Fibroblast of lung (primary cell): ENCODE results near the gene PLXNB1. TPM values are rescaled to one million over a fixed set of nuclear protein-coding genes. Genes with fewer than 3 reads are reported as not detected.

ENCODE experiments used
- DNase-seq, 2 donors: peaks; one replicate each; pipeline versions ENCODE4 v3.0.0 to v3.0.0-alpha.2; 2010; ENCODE audit warnings: low read depth in 2 of 2
- H2AFZ ChIP-seq: 2 replicates; pipeline ENCODE4 v1.5.1; 2012; ENCODE audit warnings: low read length, control low read depth, inconsistent platforms
- H3K27ac ChIP-seq: 2 replicates; pipeline ENCODE4 v1.5.1; 2011; ENCODE audit warnings: low read length, control low read depth; ENCODE audit not compliant: insufficient read depth
- H3K27me3 ChIP-seq: 2 replicates; pipeline ENCODE4 v1.5.1; 2011; ENCODE audit warnings: mild to moderate bottlenecking, low read length; ENCODE audit not compliant: control insufficient read depth, insufficient read depth
- H3K36me3 ChIP-seq: 2 replicates; pipeline ENCODE4 v1.5.1; 2011; ENCODE audit warnings: low read length; ENCODE audit not compliant: control insufficient read depth, insufficient read depth
- H3K4me1 ChIP-seq: 2 replicates; pipeline ENCODE4 v1.5.1; 2011; ENCODE audit warnings: low read length; ENCODE audit not compliant: control insufficient read depth, insufficient read depth; ENCODE audit errors: extremely low read depth
- H3K4me2 ChIP-seq: 2 replicates; pipeline ENCODE4 v1.5.1; 2011; ENCODE audit warnings: low read length, control low read depth; ENCODE audit not compliant: insufficient read depth; ENCODE audit errors: extremely low read depth
- H3K4me3 ChIP-seq, 4 experiments: fragments of 200-600 bp in 1 of 4; sonication (generic) in 1 of 4; replicated peaks in 1 of 4; 2 replicates each; pipeline ENCODE4 v1.5.1; 2011 to 2016; ENCODE audit warnings: low read length in 4 of 4, low read depth in 3 of 4, mild to moderate bottlenecking in 3 of 4, control low read depth in 2 of 4, inconsistent platforms in 1 of 4, mixed read lengths in 1 of 4; ENCODE audit not compliant: insufficient read depth in 1 of 4; ENCODE audit errors: control extremely low read depth in 1 of 4
- H3K79me2 ChIP-seq: 2 replicates; pipeline ENCODE4 v1.5.1; 2012; ENCODE audit warnings: mild to moderate bottlenecking, low read length, inconsistent platforms; ENCODE audit not compliant: control insufficient read depth, insufficient read depth
- H3K9ac ChIP-seq: 2 replicates; pipeline ENCODE4 v1.5.1; 2011; ENCODE audit warnings: mild to moderate bottlenecking, low read length, control low read depth; ENCODE audit not compliant: insufficient read depth
- H3K9me3 ChIP-seq: 2 replicates; pipeline ENCODE4 v1.5.1; 2012; ENCODE audit warnings: low read depth, low read length; ENCODE audit not compliant: control insufficient read depth, insufficient read depth
- H4K20me1 ChIP-seq: 2 replicates; pipeline ENCODE4 v1.5.1; 2011; ENCODE audit warnings: low read length; ENCODE audit not compliant: control insufficient read depth, insufficient read depth; ENCODE audit errors: extremely low read depth
- CTCF ChIP-seq, 2 donors: IDR thresholded peaks in 1 of 2; conservative IDR thresholded peaks in 1 of 2; 1 replicate in 1 of 2; 2 replicates in 1 of 2; pipeline ENCODE4 v1.5.1; 2011 to 2012; ENCODE audit warnings: low read length in 2 of 2, control low read depth in 1 of 2, inconsistent platforms in 1 of 2, low read depth in 1 of 2, mild to moderate bottlenecking in 1 of 2
- EZH2 ChIP-seq: IDR thresholded peaks from 2 replicates; pipeline ENCODE4 v1.5.1; 2012; ENCODE audit warnings: low read length, control low read depth, mild to moderate bottlenecking; ENCODE audit errors: missing control alignments
- polyA plus RNA-seq, 2 donors: library from polyadenylated mRNA; depleted of rRNA in 1 of 2; stranded (reverse) in 1 of 2; unstranded in 1 of 2; fragments of >200 nt; gene quantifications; 2 replicates each; pipeline ENCODE4 v1.2.1, GENCODE V29; 2011 to 2012; ENCODE audit warnings: missing spikeins in 1 of 2
- total RNA-seq: library from RNA; depleted of rRNA; stranded (reverse); fragments of >200 nt; gene quantifications from 2 replicates; pipeline ENCODE4 v1.2.1, GENCODE V29; 2014

The PLXNB1 gene
- total and polyA plus RNA-seq, 2 donors (not counting 1 experiment from before 2014, with no cell fraction given), result 12.8 to 44.6 TPM

- no peak overlapping the region for H3K4me2 ChIP-seq
- H3K9me3 ChIP-seq, result no peaks in the 10 kb centered on the region
- DNase-seq, result no peak
- H2AFZ ChIP-seq, result no peak overlapping the region
- no peaks in the 10 kb centered on the region for H3K27me3 ChIP-seq
- no peak overlapping the region for H3K9ac ChIP-seq
- no peaks in the 10 kb centered on the region for H3K4me1 ChIP-seq
- TF ChIP-seq CTCF (conservative IDR thresholded peaks at IDR 0.05 in 1 of 2, IDR thresholded peaks at IDR 0.05 in 1 of 2; ENCODE audit: low read depth in 1 of 2, low read length in 2 of 2) (no peak), EZH2 (no peak)
- H3K79me2 ChIP-seq, result no peaks in the 10 kb centered on the region
- no peaks in the 10 kb centered on the region for H4K20me1 ChIP-seq
- peaks cover 11% of the 10 kb centered on the region for H3K36me3 ChIP-seq
- H3K27ac ChIP-seq, result no peak overlapping the region
- H3K4me3 ChIP-seq, result no peak overlapping the region
Measured at GRCh38 chr3:48417529-48418108, 12.3 kb downstream of the PLXNB1 start.

DNA sequence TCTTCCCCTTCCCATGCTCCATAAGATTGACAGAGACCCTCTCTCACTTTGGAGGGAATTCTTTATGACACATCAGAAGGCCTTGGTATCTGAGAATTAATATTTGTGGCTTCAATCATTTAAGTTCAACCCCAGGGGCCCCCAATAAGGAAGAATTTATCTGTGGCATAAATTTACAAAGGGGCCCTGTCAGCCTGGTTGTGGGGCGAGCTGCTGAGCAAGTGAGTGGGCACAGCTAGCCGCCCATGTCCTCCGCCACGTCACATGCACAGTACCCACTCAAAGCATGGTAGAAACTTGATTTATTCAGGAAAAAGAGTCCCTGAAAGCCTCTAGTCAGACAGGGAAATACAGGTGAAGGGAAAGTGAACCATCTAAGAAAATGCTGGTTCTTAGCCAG, 13.3 kb downstream of the PLXNB1 start:
- no peaks in the 10 kb centered on the region for H3K4me1 ChIP-seq
- no peak overlapping the region for H3K9ac ChIP-seq
- no peaks in the 10 kb centered on the region for H3K79me2 ChIP-seq
- H2AFZ ChIP-seq, result no peak overlapping the region
- no peak overlapping the region for H3K27ac ChIP-seq
- H3K4me3 ChIP-seq, result no peak overlapping the region
- H3K4me2 ChIP-seq, result no peak overlapping the region
- H3K9me3 ChIP-seq, result no peaks in the 10 kb centered on the region
- no peak for TF ChIP-seq CTCF (conservative IDR thresholded peaks at IDR 0.05 in 1 of 2, IDR thresholded peaks at IDR 0.05 in 1 of 2; ENCODE audit: low read depth in 1 of 2, low read length in 2 of 2)
- TF ChIP-seq EZH2, result no peak
- peaks cover 15% of the 10 kb centered on the region for H3K36me3 ChIP-seq
- H4K20me1 ChIP-seq, result no peaks in the 10 kb centered on the region
- DNase-seq, result no peak
- no peaks in the 10 kb centered on the region for H3K27me3 ChIP-seq

DNA sequence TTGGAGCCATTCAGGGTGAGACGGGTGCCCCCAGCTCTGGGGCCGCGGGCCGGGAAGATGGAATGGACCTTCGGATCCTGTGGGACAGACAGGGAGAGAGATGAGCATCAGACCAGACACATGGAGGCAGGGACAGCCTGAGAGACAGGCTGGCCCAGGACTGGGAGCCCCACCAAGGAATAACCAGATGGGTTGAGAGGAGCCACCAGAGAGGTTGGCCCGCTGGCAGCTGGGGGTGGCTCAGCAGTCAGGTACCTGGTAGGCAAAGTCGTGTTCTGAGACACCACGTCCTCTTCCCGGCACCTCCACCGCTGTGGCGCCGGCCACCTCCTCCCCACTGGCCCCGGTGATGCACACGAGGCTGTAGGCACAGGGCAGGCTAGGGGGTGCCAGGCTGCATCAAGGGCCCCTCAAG, 13.8 kb downstream of the PLXNB1 start:
- H3K4me1 ChIP-seq, result no peaks in the 10 kb centered on the region
- no peak for TF ChIP-seq CTCF (conservative IDR thresholded peaks at IDR 0.05 in 1 of 2, IDR thresholded peaks at IDR 0.05 in 1 of 2; ENCODE audit: low read depth in 1 of 2, low read length in 2 of 2)
- no peak for TF ChIP-seq EZH2
- no peak overlapping the region for H2AFZ ChIP-seq
- H3K36me3 ChIP-seq, result peaks cover 15% of the 10 kb centered on the region
- no peak overlapping the region for H3K27ac ChIP-seq
- no peaks in the 10 kb centered on the region for H3K27me3 ChIP-seq
- no peak overlapping the region for H3K4me3 ChIP-seq
- no peaks in the 10 kb centered on the region for H4K20me1 ChIP-seq
- no peaks in the 10 kb centered on the region for H3K9me3 ChIP-seq
- no peak overlapping the region for H3K4me2 ChIP-seq
- H3K9ac ChIP-seq, result no peak overlapping the region
- no peak for DNase-seq
- no peaks in the 10 kb centered on the region for H3K79me2 ChIP-seq
